Naive thymus-derived CD4-positive, alpha-beta T cell (primary cell): Measurements from ENCODE around the gene SLCO3A1. TPM values are rescaled to one million over a fixed set of nuclear protein-coding genes. Genes with fewer than 3 reads are reported as not detected.
A peak's percentile ranks its signal among the peaks of the same experiment; 100 is the strongest.

ENCODE experiments used
- ATAC-seq: fragments of 150-1000 bp; cut with Tn5 transposase; 2 replicates; pipeline ENCODE4 v1.10.0; 2021; ENCODE audit warnings: mild to moderate bottlenecking, moderate library complexity
- CTCF ChIA-PET: fragments of 350-600 bp; sonication (Branson Sonifier 250); formaldehyde crosslinking; loops from one replicate; lab custom pipeline; 2021; ENCODE audit warnings: antibody characterized with exemption; lab: Charles Lee
- POLR2A ChIA-PET: fragments of 350-600 bp; sonication (Branson Sonifier 250); formaldehyde crosslinking; loops from one replicate; lab custom pipeline; 2021; ENCODE audit warnings: antibody characterized with exemption, inconsistent platforms; lab: Charles Lee
- DNase-seq, 9 donors: peaks; one replicate each; pipeline versions ENCODE4 v3.0.0 to v3.0.0-alpha.2; 2020 to 2022; ENCODE audit warnings: mixed read lengths in 1 of 9
- H3K27ac ChIP-seq: one replicate; pipeline ENCODE4 v1.7.0; 2013; ENCODE audit warnings: mild to moderate bottlenecking, low read depth, low read length, moderate library complexity
- H3K27me3 ChIP-seq, 2 donors: one replicate each; pipeline ENCODE4 v1.7.0; 2013; ENCODE audit warnings: low read length in 2 of 2, mild to moderate bottlenecking in 2 of 2, moderate library complexity in 2 of 2; ENCODE audit not compliant: control insufficient read depth in 2 of 2, insufficient read depth in 2 of 2
- H3K36me3 ChIP-seq, 3 experiments: 1 replicate in 2 of 3; 2 replicates in 1 of 3; pipeline ENCODE4 v1.7.0; 2013; ENCODE audit warnings: low read length in 3 of 3, mild to moderate bottlenecking in 3 of 3, moderate library complexity in 1 of 3; ENCODE audit not compliant: insufficient read depth in 3 of 3, control insufficient read depth in 2 of 3
- H3K4me1 ChIP-seq, 2 donors: one replicate each; pipeline ENCODE4 v1.7.0; 2013; ENCODE audit warnings: low read length in 2 of 2, mild to moderate bottlenecking in 2 of 2, moderate library complexity in 1 of 2; ENCODE audit not compliant: control insufficient read depth in 2 of 2, insufficient read depth in 2 of 2
- H3K4me3 ChIP-seq: 2 replicates; pipeline ENCODE4 v1.7.0; 2013; ENCODE audit warnings: mild to moderate bottlenecking, low read length
- H3K9me3 ChIP-seq, 3 experiments: 1 replicate in 2 of 3; 2 replicates in 1 of 3; pipeline ENCODE4 v1.7.0; 2013; ENCODE audit warnings: low read length in 3 of 3; ENCODE audit not compliant: control insufficient read depth in 2 of 3
- H3K27ac Mint-ChIP-seq, 9 donors: one replicate each; pipeline ENCODE4 v1.8.0; 2020 to 2022; ENCODE audit warnings: mixed read lengths in 9 of 9, mild to moderate bottlenecking in 8 of 9, moderate library complexity in 5 of 9, inconsistent platforms in 2 of 9
- H3K27me3 Mint-ChIP-seq, 5 donors: one replicate each; pipeline ENCODE4 v1.8.0; 2021 to 2022; ENCODE audit warnings: mixed read lengths in 5 of 5, mild to moderate bottlenecking in 1 of 5
- H3K36me3 Mint-ChIP-seq, 5 donors: one replicate each; pipeline ENCODE4 v1.8.0; 2020 to 2022; ENCODE audit warnings: mixed read lengths in 5 of 5, mild to moderate bottlenecking in 3 of 5, inconsistent platforms in 1 of 5
- H3K4me1 Mint-ChIP-seq, 7 donors: one replicate each; pipeline ENCODE4 v1.8.0; 2020 to 2022; ENCODE audit warnings: mixed read lengths in 7 of 7, mild to moderate bottlenecking in 3 of 7, inconsistent platforms in 1 of 7
- H3K4me3 Mint-ChIP-seq, 10 donors: one replicate each; pipeline ENCODE4 v1.8.0; 2020 to 2022; ENCODE audit warnings: mild to moderate bottlenecking in 10 of 10, mixed read lengths in 10 of 10, moderate library complexity in 6 of 10, inconsistent platforms in 2 of 10
- H3K9me3 Mint-ChIP-seq, 11 donors: one replicate each; pipeline ENCODE4 v1.8.0; 2020 to 2022; ENCODE audit warnings: mixed read lengths in 11 of 11, mild to moderate bottlenecking in 4 of 11, inconsistent platforms in 1 of 11, moderate library complexity in 1 of 11
- intact Hi-C, 2 donors: fragments of 100-400 bp; cut with micrococcal nuclease; formaldehyde crosslinking; loops; one replicate each; pipeline ENCODE4 v1.15.1; 2023
- polyA plus RNA-seq, 2 donors: library from polyadenylated mRNA; unstranded; fragments of 300-500 nt; fragmentation: Illumina TruSeq; gene quantifications; one replicate each; pipeline ENCODE4 v1.2.3, GENCODE V29; 2021
- total RNA-seq, 6 experiments: library from RNA in 5 of 6; stranded (reverse) in 5 of 6; gene quantifications; 1 replicate in 5 of 6; 2 replicates in 1 of 6; pipeline ENCODE4 v1.2.3 and lab custom pipeline; 2021 to 2026

SLCO3A1 gene
- total and polyA plus RNA-seq, 7 experiments from 2014 or later, result 15.4 to 69.1 (median 24.3) TPM

DNA sequence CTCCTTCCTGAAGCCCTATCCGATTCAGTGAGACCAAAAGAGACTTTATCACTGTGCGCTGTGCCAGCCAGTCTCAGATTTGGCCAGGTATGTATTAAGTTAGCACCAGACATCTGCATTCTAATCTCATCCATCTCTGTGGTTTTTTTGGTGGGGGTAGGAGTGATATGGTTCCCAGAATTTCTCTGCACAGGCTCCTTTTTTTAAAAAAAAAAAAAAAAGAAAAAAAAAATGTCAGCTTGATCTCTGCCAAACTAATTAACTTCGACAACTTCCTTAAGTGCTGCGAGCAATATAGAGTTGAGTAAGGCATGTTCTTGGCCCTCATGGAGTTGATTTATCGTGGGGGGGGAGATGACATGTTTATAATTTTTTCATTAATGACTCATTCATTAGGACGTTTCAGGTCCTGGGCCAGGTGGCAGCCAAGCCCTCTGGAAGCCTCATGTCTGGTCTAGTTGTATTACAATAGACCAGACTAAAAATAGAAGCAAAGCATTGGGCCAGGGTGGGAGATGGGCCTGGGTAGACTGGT, 12.9 kb downstream of the SLCO3A1 start:
- Mint-ChIP-seq H3K4me3 (peak overlapping the region; percentile 5 to 73 (median 56)), H3K27me3 (peaks cover 0 to 12% (median 0%) of the 10 kb centered on the region in 5 donors), H3K4me1 (peaks cover 61 to 93% (median 75%) of the 10 kb centered on the region in 7 donors), H3K9me3 (peaks cover 0 to 7% (median 1%) of the 10 kb centered on the region in 11 donors), H3K36me3 (peaks cover 0 to 14% (median 0%) of the 10 kb centered on the region in 5 donors), H3K27ac (peak overlapping the region in 8 of 9 donors; percentile 11 to 73 (median 53))
- Histone ChIP-seq H3K9me3 (no peaks in the 10 kb centered on the region), H3K4me1 (peaks cover 46 to 63% of the 10 kb centered on the region in 2 donors), H3K4me3 (no peak overlapping the region), H3K27me3 (no peaks in the 10 kb centered on the region), H3K27ac (no peak overlapping the region), H3K36me3 (no peaks in the 10 kb centered on the region)
- no peak for ATAC-seq
- intact Hi-C loops, result loop anchor here in 1 of 2 donors (1.0 kb wide), 1 partner anchor 8 kb away; no protein-coding TSS in a partner anchor
- POLR2A ChIA-PET, result interaction anchor here (2.3 kb wide), 1 partner anchor 12 kb away, joined by 8 read pairs; the partner anchor contains the start of gene SLCO3A1
- CTCF ChIA-PET, result no interaction called here
- no peak for DNase-seq

DNA sequence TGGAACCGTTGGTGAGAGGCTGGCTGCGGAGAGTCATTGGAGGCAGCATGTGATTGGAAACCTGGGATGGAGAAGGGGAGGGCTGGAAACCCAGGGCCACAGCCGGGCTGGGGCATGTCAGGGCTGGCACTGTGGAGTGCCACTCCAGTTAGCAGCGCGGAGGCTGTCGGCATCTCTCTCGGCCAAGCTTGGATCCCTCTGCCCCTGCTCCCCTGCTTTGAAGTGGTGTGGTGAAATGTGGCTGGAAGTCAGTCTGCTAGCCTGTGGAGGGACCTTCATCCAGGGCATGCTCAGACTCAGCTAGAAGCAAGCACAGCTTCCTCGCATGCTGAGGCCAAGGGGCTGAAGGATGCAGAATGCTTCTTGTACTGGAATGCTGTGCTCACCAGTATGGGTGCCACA, 13.5 kb downstream of the SLCO3A1 start:
- H3K4me1 ChIP-seq, result peaks cover 46 to 61% of the 10 kb centered on the region in 2 donors
- H3K4me1 Mint-ChIP-seq, result peaks cover 61 to 93% (median 74%) of the 10 kb centered on the region in 7 donors
- H3K9me3 Mint-ChIP-seq, result peaks cover 0 to 7% (median 1%) of the 10 kb centered on the region in 11 donors
- peaks cover 0 to 14% (median 0%) of the 10 kb centered on the region in 5 donors for H3K36me3 Mint-ChIP-seq
- H3K4me3 Mint-ChIP-seq, result peak overlapping the region in 8 of 10 donors; percentile 27 to 73 (median 58)
- H3K27me3 Mint-ChIP-seq, result peaks cover 0 to 12% (median 0%) of the 10 kb centered on the region in 5 donors
- ChIA-PET POLR2A (interaction anchor here (0.6 to 2.3 kb wide), 2 partner anchors 13 to 161 kb away, joined by 5 to 8 read pairs; partner anchors contain the start of gene SLCO3A1), CTCF (interaction anchor here (0.6 to 1.0 kb wide), 3 partner anchors 15 to 54 kb away, joined by 3 to 4 read pairs (median 3); no protein-coding TSS in a partner anchor)
- DNase-seq (no peak), ATAC-seq (no peak)
- no peaks in the 10 kb centered on the region for H3K27me3 ChIP-seq
- H3K4me3 ChIP-seq, result no peak overlapping the region
- H3K36me3 ChIP-seq, result no peaks in the 10 kb centered on the region
- no peaks in the 10 kb centered on the region for H3K9me3 ChIP-seq
- H3K27ac Mint-ChIP-seq, result peak overlapping the region in 7 of 9 donors; percentile 11 to 73 (median 54)
- intact Hi-C loops, result loop anchor here (1.0 kb wide), 1 partner anchor 9 kb away; no protein-coding TSS in a partner anchor
- no peak overlapping the region for H3K27ac ChIP-seq

DNA sequence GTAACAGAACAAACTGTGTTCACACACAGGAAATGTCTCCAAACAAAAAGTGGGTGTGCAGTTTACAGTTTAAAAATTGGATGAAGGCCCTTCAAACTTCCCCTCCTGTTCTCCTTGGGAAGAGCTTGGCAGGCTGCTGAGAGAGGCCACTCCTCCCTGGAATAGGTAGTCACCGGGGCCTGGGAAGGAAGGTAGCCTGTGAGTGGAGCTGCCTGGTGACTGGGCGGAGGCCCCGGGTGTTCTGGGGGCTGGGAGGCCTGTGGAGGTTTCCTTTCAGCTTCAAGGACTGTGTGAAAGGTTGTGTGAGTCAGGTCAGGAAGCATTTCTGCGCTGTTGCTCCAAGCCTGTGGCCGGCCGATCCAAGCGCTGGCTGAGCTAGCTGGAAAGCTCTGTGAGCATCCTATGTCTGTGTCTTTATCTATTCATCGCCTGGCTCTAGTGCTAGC, 14.1 kb downstream of the SLCO3A1 start:
- H3K36me3 ChIP-seq, result no peaks in the 10 kb centered on the region
- no peak for ATAC-seq

DNA sequence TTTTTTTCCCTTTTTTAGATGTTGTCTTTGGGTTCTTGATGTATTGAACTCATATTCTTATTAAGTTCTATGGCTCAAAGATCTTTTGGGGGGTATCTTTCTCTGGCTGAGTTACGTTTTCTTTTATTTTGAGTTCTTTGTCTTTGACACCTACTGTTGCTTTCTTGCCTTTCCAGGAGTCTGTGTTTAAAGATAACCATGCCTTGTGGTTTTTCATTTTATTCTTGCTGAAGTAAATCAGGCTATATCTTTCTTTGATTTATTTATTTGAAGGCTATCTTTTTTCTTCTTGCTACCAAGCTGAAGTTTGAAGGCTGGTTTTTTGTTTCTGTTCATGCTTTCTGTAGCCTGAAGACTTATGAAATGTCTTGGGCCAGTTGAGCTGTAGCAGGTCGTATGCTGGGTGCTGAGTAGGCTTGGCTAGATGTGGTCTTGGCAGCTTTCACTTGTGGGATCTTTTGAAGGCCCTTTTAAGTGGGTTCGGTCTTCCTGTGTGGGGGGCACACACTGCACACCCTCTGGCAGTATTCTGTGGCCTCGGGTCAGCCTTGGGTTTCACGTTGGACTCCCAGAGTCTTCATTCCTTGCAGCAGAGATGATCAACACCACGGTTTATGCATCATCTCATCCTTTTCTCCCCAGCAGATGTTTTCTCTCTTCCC, 17.5 kb downstream of the SLCO3A1 start:
- ATAC-seq (peak; percentile 24), DNase-seq (no peak)
- Mint-ChIP-seq H3K27me3 (peaks cover 0 to 9% (median 0%) of the 10 kb centered on the region in 5 donors), H3K4me1 (peaks cover 42 to 83% (median 59%) of the 10 kb centered on the region in 7 donors), H3K36me3 (peaks cover 0 to 13% (median 0%) of the 10 kb centered on the region in 5 donors), H3K4me3 (peak overlapping the region in 9 of 10 donors; percentile 3 to 55 (median 23)), H3K27ac (peak overlapping the region in 5 of 9 donors; percentile 17 to 66 (median 58)), H3K9me3 (peaks cover 0 to 7% (median 1%) of the 10 kb centered on the region in 11 donors)
- Histone ChIP-seq H3K4me3 (no peak overlapping the region), H3K27me3 (no peaks in the 10 kb centered on the region), H3K9me3 (no peaks in the 10 kb centered on the region), H3K4me1 (peaks cover 26 to 40% of the 10 kb centered on the region in 2 donors), H3K27ac (no peak overlapping the region), H3K36me3 (no peaks in the 10 kb centered on the region)
- intact Hi-C loops, result no loop called here
- POLR2A ChIA-PET, result interaction anchor here (1.1 kb wide), 1 partner anchor 11 kb away, joined by 3 read pairs; no protein-coding TSS in a partner anchor
- CTCF ChIA-PET, result no interaction called here

More for the DNA sequence above, 14.1 kb downstream of the SLCO3A1 start:
- Histone ChIP-seq H3K27ac (no peak overlapping the region), H3K27me3 (no peaks in the 10 kb centered on the region), H3K4me3 (no peak overlapping the region), H3K9me3 (no peaks in the 10 kb centered on the region), H3K4me1 (peaks cover 46 to 55% of the 10 kb centered on the region in 2 donors)
- no peak for DNase-seq
- Mint-ChIP-seq H3K27ac (peak overlapping the region in 4 of 9 donors; percentile 14 to 47 (median 38)), H3K9me3 (peaks cover 0 to 7% (median 1%) of the 10 kb centered on the region in 11 donors), H3K27me3 (peaks cover 0 to 9% (median 0%) of the 10 kb centered on the region in 5 donors), H3K36me3 (peaks cover 0 to 11% (median 0%) of the 10 kb centered on the region in 5 donors), H3K4me3 (peak overlapping the region in 9 of 10 donors; percentile 7 to 78 (median 46)), H3K4me1 (peaks cover 55 to 90% (median 75%) of the 10 kb centered on the region in 7 donors)
- ChIA-PET CTCF (interaction anchor here (0.6 to 1.0 kb wide), 4 partner anchors 15 to 53 kb away, joined by 3 to 4 read pairs (median 3); no protein-coding TSS in a partner anchor), POLR2A (interaction anchor here (0.7 to 2.3 kb wide), 3 partner anchors 14 to 1865 kb away, joined by 3 to 8 read pairs (median 5); partner anchors contain the start of gene SLCO3A1)
- intact Hi-C loops, result loop anchor here in 1 of 2 donors (1.0 kb wide), 1 partner anchor 9 kb away; no protein-coding TSS in a partner anchor

DNA sequence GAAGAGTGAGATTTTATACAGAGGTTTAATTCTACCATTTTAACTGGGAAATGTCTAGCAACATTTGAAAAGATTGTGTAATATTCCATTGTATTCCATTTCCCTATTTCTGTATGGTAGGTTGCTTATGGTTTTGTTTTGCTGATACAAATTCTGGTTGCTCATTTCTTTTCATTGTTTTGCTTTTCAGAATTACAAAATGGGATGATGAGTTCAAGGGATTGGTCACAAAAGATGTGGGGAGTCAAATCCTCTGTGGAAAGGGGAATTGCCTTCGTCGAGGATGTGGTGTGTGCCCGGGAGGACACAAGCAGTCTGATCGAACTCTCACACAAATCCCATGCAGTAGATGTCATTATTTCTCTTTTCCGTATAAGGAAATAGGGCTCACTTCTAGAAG, 18.3 kb downstream of the SLCO3A1 start:
- no peak for DNase-seq
- Mint-ChIP-seq H3K27ac (no peak overlapping the region), H3K27me3 (peaks cover 0 to 9% (median 0%) of the 10 kb centered on the region in 5 donors), H3K9me3 (peaks cover 0 to 7% (median 1%) of the 10 kb centered on the region in 11 donors), H3K4me1 (peaks cover 34 to 76% (median 50%) of the 10 kb centered on the region in 7 donors), H3K4me3 (no peak overlapping the region), H3K36me3 (peaks cover 0 to 14% (median 0%) of the 10 kb centered on the region in 5 donors)
- Histone ChIP-seq H3K4me3 (no peak overlapping the region), H3K36me3 (no peaks in the 10 kb centered on the region), H3K4me1 (peaks cover 20 to 35% of the 10 kb centered on the region in 2 donors), H3K27ac (no peak overlapping the region), H3K27me3 (no peaks in the 10 kb centered on the region), H3K9me3 (no peaks in the 10 kb centered on the region)
- POLR2A ChIA-PET, result no interaction called here
- no peak for ATAC-seq
- CTCF ChIA-PET, result no interaction called here
- intact Hi-C loops, result no loop called here
